ENCODE results near the gene BTBD2. TPM values are rescaled to one million over a fixed set of nuclear protein-coding genes. Genes with fewer than 3 reads are reported as not detected.

BTBD2 gene
- total RNA-seq, 1 experiment from 2014 or later = 65.3 TPM

DNA sequence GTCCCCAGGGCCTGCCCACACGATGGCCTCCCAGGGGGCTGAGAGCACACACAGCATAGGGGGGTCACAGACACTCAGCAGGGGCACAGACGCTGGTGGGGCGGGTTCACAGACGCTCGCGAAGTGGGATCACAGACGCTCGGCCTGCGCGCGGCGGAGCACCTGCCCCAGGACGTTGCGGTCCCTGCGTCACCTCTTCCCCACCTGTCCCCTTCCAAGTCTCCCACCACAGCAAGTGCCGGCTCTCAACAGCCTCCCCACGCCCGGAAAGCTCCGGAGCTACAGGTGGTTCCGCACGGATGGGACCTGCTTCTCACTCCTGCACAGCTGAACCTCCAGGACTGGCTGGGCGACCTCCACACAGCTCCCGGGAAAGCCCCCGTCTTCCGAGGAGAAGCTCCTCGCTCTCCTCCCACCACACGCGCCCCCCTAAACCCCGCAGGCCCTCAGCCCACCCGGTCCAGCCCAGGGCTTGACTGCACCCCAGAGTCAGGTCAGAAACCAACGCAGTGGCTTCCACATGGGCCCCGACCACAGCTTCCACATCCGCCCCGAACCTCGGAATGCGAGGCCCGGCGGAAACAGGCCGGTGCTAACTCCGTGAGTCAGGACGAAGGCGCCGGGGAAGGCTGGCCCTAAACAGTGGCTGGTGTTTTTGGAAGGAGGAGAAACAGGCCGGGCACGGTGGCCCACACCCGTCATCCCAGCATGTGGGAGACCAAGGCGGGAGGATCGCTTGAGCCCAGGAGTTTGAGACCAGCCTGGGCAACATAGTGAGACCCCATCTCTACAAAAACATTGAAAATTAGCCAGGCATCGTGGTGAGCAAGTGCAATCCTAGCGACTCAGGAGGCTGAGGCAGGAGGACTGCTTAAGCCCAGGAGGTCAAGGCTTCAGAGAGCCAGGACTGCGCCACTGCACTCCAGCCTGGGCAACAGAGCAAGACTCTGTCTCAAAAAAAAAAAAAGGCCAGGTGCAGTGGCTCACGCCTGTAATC, 16.5 kb downstream of the BTBD2 start:
- TF ChIP-seq CTCF (IDR thresholded peaks at IDR 0.05; ENCODE audit: unreplicated experiment) = no peak
- CTCF ChIA-PET = no interaction called here
- no peaks in the 10 kb centered on the region for H3K4me1 Mint-ChIP-seq (ENCODE audit: low read depth, unreplicated experiment)
- no peaks in the 10 kb centered on the region for H3K27me3 Mint-ChIP-seq (ENCODE audit: unreplicated experiment)
- peaks cover 34% of the 10 kb centered on the region for H3K36me3 Mint-ChIP-seq (ENCODE audit: insufficient read depth, unreplicated experiment)
- DNase-seq = no peak
- H3K27ac Mint-ChIP-seq (ENCODE audit: unreplicated experiment) = no peak overlapping the region
- intact Hi-C loops (cut with micrococcal nuclease; ENCODE audit: unreplicated experiment) = no loop called here
- H3K9me3 Mint-ChIP-seq (ENCODE audit: low read depth, unreplicated experiment) = no peaks in the 10 kb centered on the region
- BruUV-seq (replicated peaks) = no TSS peak
- H3K4me3 Mint-ChIP-seq (ENCODE audit: low read depth, unreplicated experiment) = no peak overlapping the region

DNA sequence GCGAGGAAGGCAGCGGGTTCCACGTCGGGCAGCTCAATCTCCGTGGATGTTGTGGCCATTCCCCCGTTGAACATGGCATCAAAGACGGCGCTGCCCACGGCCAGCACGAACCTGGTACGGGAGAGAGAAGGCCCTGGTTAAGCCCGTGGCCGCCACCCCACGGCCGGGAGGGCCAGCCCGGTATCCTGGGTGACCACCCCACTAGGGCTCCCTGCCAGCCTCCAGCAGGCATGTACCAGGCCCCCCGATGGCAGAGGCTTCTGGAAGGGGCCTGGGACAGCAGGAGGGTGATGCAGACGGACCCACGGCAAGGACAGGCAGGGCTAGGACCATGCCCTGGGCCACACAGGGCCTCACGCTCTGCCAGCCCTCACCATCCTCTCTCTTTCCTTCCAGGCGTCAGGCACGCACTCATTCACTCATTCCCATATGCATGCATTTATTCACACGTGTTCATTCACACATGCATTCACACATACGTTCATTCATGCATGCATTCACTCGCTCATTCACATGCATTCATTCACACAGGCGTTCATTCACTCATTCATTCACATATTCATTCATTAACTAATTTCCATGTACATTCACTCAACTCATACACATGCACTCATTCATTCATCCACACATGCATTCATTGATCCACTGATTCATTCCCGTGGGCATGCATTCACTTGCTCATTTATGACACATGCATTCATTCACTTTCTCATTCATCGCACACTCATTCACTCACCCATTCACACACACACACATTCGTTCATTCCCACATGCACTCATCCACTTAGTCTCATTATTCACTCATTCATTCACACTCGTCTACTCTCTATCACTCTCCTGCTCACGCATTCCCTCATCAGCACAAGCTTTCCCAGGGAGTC, 17.9 kb downstream of the BTBD2 start:
- Mint-ChIP-seq H3K4me3 (ENCODE audit: low read depth, unreplicated experiment) (no peak overlapping the region), H3K27ac (ENCODE audit: unreplicated experiment) (no peak overlapping the region), H3K4me1 (ENCODE audit: low read depth, unreplicated experiment) (no peaks in the 10 kb centered on the region), H3K36me3 (ENCODE audit: insufficient read depth, unreplicated experiment) (peaks cover 35% of the 10 kb centered on the region), H3K27me3 (ENCODE audit: unreplicated experiment) (no peaks in the 10 kb centered on the region), H3K9me3 (ENCODE audit: low read depth, unreplicated experiment) (no peaks in the 10 kb centered on the region)
- no TSS peak for BruUV-seq (replicated peaks)
- no peak for DNase-seq
- CTCF ChIA-PET = interaction anchor here (0.5 kb wide), 1 partner anchor 8 kb away, joined by 7 read pairs; no protein-coding TSS in a partner anchor
- no peak for TF ChIP-seq CTCF (IDR thresholded peaks at IDR 0.05; ENCODE audit: unreplicated experiment)
- intact Hi-C loops (cut with micrococcal nuclease; ENCODE audit: unreplicated experiment) = no loop called here

GRCh38 chr19:1992759-1993260, 22.7 kb downstream of the BTBD2 start:
- intact Hi-C loops (cut with micrococcal nuclease; ENCODE audit: unreplicated experiment) = no loop called here
- no peaks in the 10 kb centered on the region for H3K27me3 Mint-ChIP-seq (ENCODE audit: unreplicated experiment)
- no peak overlapping the region for H3K27ac Mint-ChIP-seq (ENCODE audit: unreplicated experiment)
- no peak overlapping the region for H3K4me3 Mint-ChIP-seq (ENCODE audit: low read depth, unreplicated experiment)
- no peaks in the 10 kb centered on the region for H3K9me3 Mint-ChIP-seq (ENCODE audit: low read depth, unreplicated experiment)
- H3K36me3 Mint-ChIP-seq (ENCODE audit: insufficient read depth, unreplicated experiment) = peaks cover 41% of the 10 kb centered on the region
- CTCF ChIA-PET = no interaction called here
- no peak for TF ChIP-seq CTCF (IDR thresholded peaks at IDR 0.05; ENCODE audit: unreplicated experiment)
- H3K4me1 Mint-ChIP-seq (ENCODE audit: low read depth, unreplicated experiment) = no peaks in the 10 kb centered on the region
- BruUV-seq (replicated peaks) = no TSS peak
- no peak for DNase-seq
